ENCODE data around the gene SERPINB6.

SERPINB6 gene

DNA sequence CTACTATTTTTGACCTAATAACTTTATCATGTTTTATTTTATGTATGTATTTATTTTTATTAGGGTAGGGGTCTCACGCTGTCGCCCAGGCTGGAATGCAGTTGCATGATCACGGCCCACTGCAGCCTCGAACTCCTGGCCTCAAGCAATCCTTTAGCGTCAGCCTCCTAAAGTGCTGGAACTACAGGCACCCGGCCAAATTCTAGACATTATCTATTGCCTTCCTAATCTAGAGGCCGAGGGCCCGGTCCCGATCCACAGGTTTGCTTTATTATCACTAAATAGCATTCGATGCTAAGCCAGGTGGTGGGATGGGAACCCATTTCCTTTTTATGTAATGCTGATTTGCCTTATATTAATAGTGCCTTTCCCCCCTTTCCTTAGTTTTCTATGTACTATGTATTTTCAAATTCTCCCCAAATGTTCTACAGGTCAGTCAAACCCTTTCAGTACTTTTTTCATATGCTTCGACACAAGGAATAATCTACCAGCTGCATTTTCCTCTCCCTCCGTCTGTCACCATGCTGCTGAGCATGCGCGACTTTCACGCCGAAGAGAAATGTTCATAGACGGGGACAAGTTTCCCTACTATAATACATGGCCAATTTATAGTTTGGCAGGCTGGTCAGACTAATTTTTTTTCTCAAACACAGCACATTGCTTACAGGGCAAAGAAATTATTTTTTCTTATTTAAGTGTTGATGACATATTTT, 6.4 kb downstream of the SERPINB6 start:
- no peak overlapping the region for H3K4me2 ChIP-seq (ENCODE audit: low read length)
- no peaks in the 10 kb centered on the region for H3K36me3 ChIP-seq (ENCODE audit: control insufficient read depth, low read length)

DNA sequence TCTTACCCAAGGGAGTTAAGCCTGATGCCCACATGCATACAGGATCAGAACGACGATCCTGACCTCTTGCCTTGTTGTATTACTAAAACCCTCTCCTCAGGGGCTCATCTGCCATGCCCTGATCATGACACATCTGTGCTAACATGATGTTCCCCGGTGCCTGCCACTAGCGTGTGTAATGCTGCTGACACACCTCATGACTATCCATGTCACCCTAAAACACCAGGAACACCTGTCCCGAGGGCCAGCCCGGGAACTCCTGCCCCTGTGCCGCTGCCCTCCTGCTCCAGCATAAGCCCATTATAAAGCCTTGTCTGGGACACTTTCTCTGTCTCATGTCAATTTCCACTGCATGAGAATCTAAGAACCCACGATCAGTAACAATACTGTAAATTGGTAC, 7.6 kb downstream of the SERPINB6 start:
- H3K27me3 ChIP-seq (ENCODE audit: control insufficient read depth, low read length): peaks cover 26% of the 10 kb centered on the region
- H3K36me3 ChIP-seq (ENCODE audit: control insufficient read depth, low read length): no peaks in the 10 kb centered on the region
- no peak overlapping the region for H3K27ac ChIP-seq (ENCODE audit: low read depth, low read length)
- no peaks in the 10 kb centered on the region for H3K9me3 ChIP-seq (ENCODE audit: control insufficient read depth, insufficient read depth, low read length)
- no peaks in the 10 kb centered on the region for H3F3A ChIP-seq (ENCODE audit: control insufficient read depth, insufficient read depth)
- no peaks in the 10 kb centered on the region for H3K79me2 ChIP-seq (ENCODE audit: control insufficient read depth, low read length)
- no peak overlapping the region for H3K4me2 ChIP-seq (ENCODE audit: low read length)
- H3K4me1 ChIP-seq (ENCODE audit: control insufficient read depth, low read length): peaks cover 10% of the 10 kb centered on the region
- TF ChIP-seq EZH2phosphoT487 (IDR thresholded peaks at IDR 0.05; ENCODE audit: borderline replicate concordance, low read length): no peak
- TF ChIP-seq, protein P1, sequence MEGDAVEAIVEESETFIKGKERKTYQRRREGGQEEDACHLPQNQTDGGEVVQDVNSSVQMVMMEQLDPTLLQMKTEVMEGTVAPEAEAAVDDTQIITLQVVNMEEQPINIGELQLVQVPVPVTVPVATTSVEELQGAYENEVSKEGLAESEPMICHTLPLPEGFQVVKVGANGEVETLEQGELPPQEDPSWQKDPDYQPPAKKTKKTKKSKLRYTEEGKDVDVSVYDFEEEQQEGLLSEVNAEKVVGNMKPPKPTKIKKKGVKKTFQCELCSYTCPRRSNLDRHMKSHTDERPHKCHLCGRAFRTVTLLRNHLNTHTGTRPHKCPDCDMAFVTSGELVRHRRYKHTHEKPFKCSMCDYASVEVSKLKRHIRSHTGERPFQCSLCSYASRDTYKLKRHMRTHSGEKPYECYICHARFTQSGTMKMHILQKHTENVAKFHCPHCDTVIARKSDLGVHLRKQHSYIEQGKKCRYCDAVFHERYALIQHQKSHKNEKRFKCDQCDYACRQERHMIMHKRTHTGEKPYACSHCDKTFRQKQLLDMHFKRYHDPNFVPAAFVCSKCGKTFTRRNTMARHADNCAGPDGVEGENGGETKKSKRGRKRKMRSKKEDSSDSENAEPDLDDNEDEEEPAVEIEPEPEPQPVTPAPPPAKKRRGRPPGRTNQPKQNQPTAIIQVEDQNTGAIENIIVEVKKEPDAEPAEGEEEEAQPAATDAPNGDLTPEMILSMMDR (IDR thresholded peaks at IDR 0.05; ENCODE audit: low read depth, low read length, poor library complexity, severe bottlenecking): no peak
- H4K20me1 ChIP-seq (ENCODE audit: control insufficient read depth, insufficient read depth, low read depth, low read length): no peaks in the 10 kb centered on the region
- H3K4me3 ChIP-seq (ENCODE audit: low read length): no peak overlapping the region
- no peaks in the 10 kb centered on the region for H3K9me2 ChIP-seq (replicated peaks; ENCODE audit: control insufficient read depth, low read length)

More for the DNA sequence above, 6.4 kb downstream of the SERPINB6 start:
- H3F3A ChIP-seq (ENCODE audit: control insufficient read depth, insufficient read depth): peaks cover 7% of the 10 kb centered on the region
- no peaks in the 10 kb centered on the region for H3K79me2 ChIP-seq (ENCODE audit: control insufficient read depth, low read length)
- H3K9me2 ChIP-seq (replicated peaks; ENCODE audit: control insufficient read depth, low read length): no peaks in the 10 kb centered on the region
- no peaks in the 10 kb centered on the region for H4K20me1 ChIP-seq (ENCODE audit: control insufficient read depth, insufficient read depth, low read depth, low read length)
- H3K27me3 ChIP-seq (ENCODE audit: control insufficient read depth, low read length): peaks cover 31% of the 10 kb centered on the region
- peaks cover 10% of the 10 kb centered on the region for H3K4me1 ChIP-seq (ENCODE audit: control insufficient read depth, low read length)
- TF ChIP-seq, protein P1 (IDR thresholded peaks at IDR 0.05; ENCODE audit: low read depth, low read length, poor library complexity, severe bottlenecking): no peak
- no peak for TF ChIP-seq EZH2phosphoT487 (IDR thresholded peaks at IDR 0.05; ENCODE audit: borderline replicate concordance, low read length)
- H3K27ac ChIP-seq (ENCODE audit: low read depth, low read length): no peak overlapping the region
- no peaks in the 10 kb centered on the region for H3K9me3 ChIP-seq (ENCODE audit: control insufficient read depth, insufficient read depth, low read length)
- H3K4me3 ChIP-seq (ENCODE audit: low read length): no peak overlapping the region

DNA sequence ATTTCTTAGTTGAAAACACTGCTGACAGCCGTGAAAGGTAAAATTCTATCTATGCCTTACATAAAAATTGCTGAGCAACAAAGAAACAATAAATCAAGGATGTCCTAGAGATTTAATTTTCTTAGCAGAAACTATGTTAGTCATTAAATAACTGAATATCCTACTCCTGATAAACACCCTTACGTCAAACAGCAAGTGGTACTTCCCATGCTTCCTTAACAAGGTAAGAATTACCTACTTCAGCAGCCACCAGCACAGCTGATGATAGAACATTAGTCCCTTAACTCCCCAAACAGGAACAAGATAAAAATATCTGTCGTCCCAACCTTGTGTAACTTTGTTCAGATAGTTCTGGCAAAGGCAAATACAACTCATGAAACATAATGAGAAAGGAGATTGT, 8.7 kb downstream of the SERPINB6 start:
- H3K4me3 ChIP-seq (ENCODE audit: low read length): no peak overlapping the region
- no peaks in the 10 kb centered on the region for H3K79me2 ChIP-seq (ENCODE audit: control insufficient read depth, low read length)

More for the DNA sequence above, 8.7 kb downstream of the SERPINB6 start:
- Histone ChIP-seq H3K27ac (ENCODE audit: low read depth, low read length) (no peak overlapping the region), H4K20me1 (ENCODE audit: control insufficient read depth, insufficient read depth, low read depth, low read length) (no peaks in the 10 kb centered on the region), H3K27me3 (ENCODE audit: control insufficient read depth, low read length) (peaks cover 24% of the 10 kb centered on the region), H3K4me2 (ENCODE audit: low read length) (no peak overlapping the region), H3K4me1 (ENCODE audit: control insufficient read depth, low read length) (peaks cover 7% of the 10 kb centered on the region), H3F3A (ENCODE audit: control insufficient read depth, insufficient read depth) (no peaks in the 10 kb centered on the region), H3K36me3 (ENCODE audit: control insufficient read depth, low read length) (no peaks in the 10 kb centered on the region), H3K9me3 (ENCODE audit: control insufficient read depth, insufficient read depth, low read length) (no peaks in the 10 kb centered on the region), H3K9me2 (replicated peaks; ENCODE audit: control insufficient read depth, low read length) (no peaks in the 10 kb centered on the region)
- no peak for TF ChIP-seq EZH2phosphoT487 (IDR thresholded peaks at IDR 0.05; ENCODE audit: borderline replicate concordance, low read length)
- TF ChIP-seq, protein P1 (IDR thresholded peaks at IDR 0.05; ENCODE audit: low read depth, low read length, poor library complexity, severe bottlenecking): no peak
